Neural progenitor cell (in vitro differentiated cells): Measurements from ENCODE around the gene NR2F1-AS1. TPM values are rescaled to one million over a fixed set of nuclear protein-coding genes. Genes with fewer than 3 reads are reported as not detected.
"Not testable (repeated sequence)": the region's sequence is repeated elsewhere in the genome, so short reads cannot be mapped to it uniquely, and the experiment has no call there.

Experiments used
- DNase-seq: peaks from one replicate; pipeline ENCODE4 v3.0.0-alpha.2; 2016; ENCODE audit warnings: low spot score
- H2AFZ ChIP-seq: fragments of 200-600 bp; sonication (generic); replicated peaks from 2 replicates; pipeline ENCODE4 v1.6.1; 2016; ENCODE audit warnings: antibody characterized with exemption
- H3F3A ChIP-seq: fragments of 200-600 bp; sonication (generic); 2 replicates; pipeline ENCODE4 v1.6.1; 2016; ENCODE audit warnings: antibody characterized with exemption, low read depth
- H3K27ac ChIP-seq: fragments of 200-600 bp; sonication (generic); 2 replicates; pipeline ENCODE4 v1.5.1; 2016; ENCODE audit warnings: mild to moderate bottlenecking
- H3K27me3 ChIP-seq: fragments of 200-600 bp; sonication (generic); 2 replicates; pipeline ENCODE4 v1.6.1; 2016; ENCODE audit warnings: mild to moderate bottlenecking, moderate library complexity
- H3K36me3 ChIP-seq: fragments of 200-600 bp; sonication (generic); 2 replicates; pipeline ENCODE4 v1.5.1; 2016
- H3K4me1 ChIP-seq: fragments of 200-600 bp; sonication (generic); 2 replicates; pipeline ENCODE4 v1.6.1; 2016; ENCODE audit warnings: mixed run types
- H3K4me2 ChIP-seq: fragments of 200-600 bp; sonication (generic); 2 replicates; pipeline ENCODE4 v1.6.1; 2016
- H3K4me3 ChIP-seq: fragments of 200-600 bp; sonication (generic); 2 replicates; pipeline ENCODE4 v1.5.1; 2016
- H3K79me2 ChIP-seq: fragments of 200-600 bp; sonication (generic); 2 replicates; pipeline ENCODE4 v1.6.1; 2016; ENCODE audit warnings: low read depth
- H3K9ac ChIP-seq: fragments of 200-600 bp; sonication (generic); 2 replicates; pipeline ENCODE4 v1.6.1; 2016
- H3K9me3 ChIP-seq: fragments of 200-600 bp; sonication (generic); 2 replicates; pipeline ENCODE4 v1.5.1; 2016; ENCODE audit warnings: low read depth
- H4K20me1 ChIP-seq: fragments of 200-600 bp; sonication (generic); 2 replicates; pipeline ENCODE4 v1.6.1; 2016; ENCODE audit warnings: low read depth
- H3K27ac Mint-ChIP-seq: 3 replicates; pipeline ENCODE4 v1.8.0; 2021; ENCODE audit warnings: mixed read lengths
- H3K27me3 Mint-ChIP-seq: 2 replicates; pipeline ENCODE4 v1.8.0; 2022; ENCODE audit warnings: low read depth, mild to moderate bottlenecking, inconsistent platforms, moderate library complexity, mixed read lengths; ENCODE audit not compliant: insufficient read depth
- H3K36me3 Mint-ChIP-seq: 3 replicates; pipeline ENCODE4 v1.8.0; 2021; ENCODE audit warnings: mixed read lengths
- H3K4me1 Mint-ChIP-seq: 3 replicates; pipeline ENCODE4 v1.8.0; 2021; ENCODE audit warnings: mixed read lengths
- H3K4me3 Mint-ChIP-seq: 3 replicates; pipeline ENCODE4 v1.8.0; 2021; ENCODE audit warnings: mild to moderate bottlenecking, moderate library complexity, mixed read lengths
- H3K9me3 Mint-ChIP-seq: 3 replicates; pipeline ENCODE4 v1.8.0; 2020; ENCODE audit warnings: mixed read lengths
- CTCF ChIP-seq: fragments of 200-600 bp; sonication (generic); IDR thresholded peaks from 2 replicates; pipeline ENCODE4 v1.5.1; 2017; ENCODE audit warnings: antibody characterized with exemption, mild to moderate bottlenecking
- EZH2 ChIP-seq: fragments of 200-600 bp; sonication (generic); IDR thresholded peaks from 2 replicates; pipeline ENCODE4 v1.6.1; 2017; ENCODE audit warnings: antibody characterized with exemption, mild to moderate bottlenecking, moderate library complexity
- EZH2phosphoT487 ChIP-seq: fragments of 200-600 bp; sonication (generic); IDR thresholded peaks from 2 replicates; pipeline ENCODE4 v1.6.1; 2017; ENCODE audit warnings: antibody characterized with exemption
- total RNA-seq: library from RNA; depleted of rRNA; stranded (reverse); fragments of >200 nt; gene quantifications from 2 replicates; pipeline ENCODE4 v1.2.3, GENCODE V29; 2015; ENCODE audit warnings: low replicate concordance

NR2F1-AS1 gene
- total RNA-seq, 1 donor from 2014 or later = 9.3 TPM

- Mint-ChIP-seq H3K9me3 (no peaks in the 10 kb centered on the region), H3K27ac (no peak overlapping the region), H3K4me3 (no peak overlapping the region), H3K4me1 (peaks cover 2% of the 10 kb centered on the region), H3K36me3 (peaks cover 8% of the 10 kb centered on the region), H3K27me3 (peaks cover 3% of the 10 kb centered on the region)
- TF ChIP-seq EZH2 (no peak), EZH2phosphoT487 (no peak), CTCF (no peak)
- DNase-seq = no peak
- Histone ChIP-seq H3K4me2 (no peak overlapping the region), H3K9ac (no peak overlapping the region), H3K27ac (no peak overlapping the region), H3K79me2 (no peaks in the 10 kb centered on the region), H4K20me1 (no peaks in the 10 kb centered on the region), H3K9me3 (no peaks in the 10 kb centered on the region), H3K36me3 (no peaks in the 10 kb centered on the region), H3F3A (no peaks in the 10 kb centered on the region), H3K27me3 (no peaks in the 10 kb centered on the region), H3K4me1 (peaks cover 7% of the 10 kb centered on the region), H2AFZ (no peak overlapping the region), H3K4me3 (no peak overlapping the region)
Measured at GRCh38 chr5:93512799-93513198, 68.2 kb downstream of the NR2F1-AS1 start.

- no peak overlapping the region for H3K4me3 Mint-ChIP-seq
- H3K9me3 ChIP-seq = no peaks in the 10 kb centered on the region
- no peak overlapping the region for H3K4me3 ChIP-seq
- H3F3A ChIP-seq = no peaks in the 10 kb centered on the region
- H3K9ac ChIP-seq = no peak overlapping the region
- TF ChIP-seq CTCF = no peak
- no peak for TF ChIP-seq EZH2phosphoT487
- no peak for TF ChIP-seq EZH2
- no peaks in the 10 kb centered on the region for H3K9me3 Mint-ChIP-seq
- H4K20me1 ChIP-seq = no peaks in the 10 kb centered on the region
- no peaks in the 10 kb centered on the region for H3K79me2 ChIP-seq
- peaks cover 2% of the 10 kb centered on the region for H3K4me1 Mint-ChIP-seq
- H2AFZ ChIP-seq = no peak overlapping the region
- H3K4me1 ChIP-seq = peaks cover 7% of the 10 kb centered on the region
- no peaks in the 10 kb centered on the region for H3K36me3 ChIP-seq
- no peak overlapping the region for H3K27ac ChIP-seq
- no peak overlapping the region for H3K27ac Mint-ChIP-seq
- peaks cover 3% of the 10 kb centered on the region for H3K27me3 Mint-ChIP-seq
- no peak overlapping the region for H3K4me2 ChIP-seq
- no peaks in the 10 kb centered on the region for H3K27me3 ChIP-seq
- DNase-seq = no peak
- peaks cover 12% of the 10 kb centered on the region for H3K36me3 Mint-ChIP-seq
Measured at GRCh38 chr5:93511445-93511844, 69.6 kb downstream of the NR2F1-AS1 start.

- Histone ChIP-seq H3K27me3 (no peaks in the 10 kb centered on the region), H3K4me2 (no peak overlapping the region), H3K9ac (no peak overlapping the region), H3K9me3 (no peaks in the 10 kb centered on the region), H3K4me1 (peaks cover 7% of the 10 kb centered on the region), H4K20me1 (no peaks in the 10 kb centered on the region), H3K27ac (no peak overlapping the region), H3K79me2 (no peaks in the 10 kb centered on the region), H2AFZ (no peak overlapping the region), H3K36me3 (no peaks in the 10 kb centered on the region), H3K4me3 (no peak overlapping the region), H3F3A (no peaks in the 10 kb centered on the region)
- Mint-ChIP-seq H3K4me3 (no peak overlapping the region), H3K27me3 (peaks cover 3% of the 10 kb centered on the region), H3K27ac (no peak overlapping the region), H3K4me1 (peaks cover 2% of the 10 kb centered on the region), H3K36me3 (peaks cover 17% of the 10 kb centered on the region), H3K9me3 (peaks cover 5% of the 10 kb centered on the region)
- no peak for TF ChIP-seq CTCF
- no peak for TF ChIP-seq EZH2phosphoT487
- no peak for TF ChIP-seq EZH2
- DNase-seq = no peak
Measured at GRCh38 chr5:93510626-93511380, 70.2 kb downstream of the NR2F1-AS1 start.

- H3K9me3 Mint-ChIP-seq = peaks cover 13% of the 10 kb centered on the region
- not testable (repeated sequence) for H3K4me3 Mint-ChIP-seq, H3K27ac Mint-ChIP-seq
Measured at GRCh38 chr5:93505553-93505952, 75.5 kb downstream of the NR2F1-AS1 start.

More at GRCh38 chr5:93505553-93505952, 75.5 kb downstream of the NR2F1-AS1 start:
- H3K27ac ChIP-seq, H3K9me3 ChIP-seq, DNase-seq, H3K36me3 ChIP-seq, H3K4me3 ChIP-seq, H3K79me2 ChIP-seq, H3K9ac ChIP-seq, H3K4me1 ChIP-seq, H2AFZ ChIP-seq, H4K20me1 ChIP-seq, H3K27me3 ChIP-seq, H3F3A ChIP-seq, H3K27me3 Mint-ChIP-seq, H3K4me2 ChIP-seq: not testable (repeated sequence)
- Mint-ChIP-seq H3K4me1 (peaks cover 12% of the 10 kb centered on the region), H3K36me3 (peaks cover 27% of the 10 kb centered on the region)
